CD4-positive, alpha-beta T cell (primary cell): ENCODE measurements around the gene P2RX7. TPM values are rescaled to one million over a fixed set of nuclear protein-coding genes. Genes with fewer than 3 reads are reported as not detected.

Source experiments
- ATAC-seq: fragments of 200-7000 bp; cut with Tn5 transposase; one replicate; pipeline ENCODE4 v1.10.0; 2022; ENCODE audit warnings: mild to moderate bottlenecking; ENCODE audit not compliant: poor library complexity
- CTCF ChIA-PET: fragments of 350-600 bp; sonication (Branson Sonifier 250); formaldehyde crosslinking; loops from one replicate; lab custom pipeline; 2021; ENCODE audit warnings: antibody characterized with exemption, inconsistent platforms; lab: Charles Lee
- POLR2A ChIA-PET: fragments of 350-600 bp; sonication (Branson Sonifier 250); formaldehyde crosslinking; loops from one replicate; lab custom pipeline; 2021; ENCODE audit warnings: antibody characterized with exemption, inconsistent platforms; lab: Charles Lee
- DNase-seq, 14 experiments: peaks; one replicate each; pipeline ENCODE4 v3.0.0-alpha.2; 2013 to 2020; ENCODE audit warnings: mixed read lengths in 2 of 14
- H3K27ac ChIP-seq, 2 donors: one replicate each; pipeline versions ENCODE4 v1.5.1 to v1.7.0; 2013; ENCODE audit warnings: low read length in 2 of 2, low read depth in 1 of 2, mild to moderate bottlenecking in 1 of 2
- H3K27me3 ChIP-seq, 2 experiments: 1 replicate in 1 of 2; 2 replicates in 1 of 2; pipeline versions ENCODE4 v1.6.1 to v1.7.0; 2013; ENCODE audit warnings: low read length in 2 of 2, control low read depth in 1 of 2, mild to moderate bottlenecking in 1 of 2, moderate library complexity in 1 of 2; ENCODE audit not compliant: insufficient read depth in 2 of 2, control insufficient read depth in 1 of 2
- H3K36me3 ChIP-seq: one replicate; pipeline ENCODE4 v1.6.1; 2013; ENCODE audit warnings: low read length, control low read depth; ENCODE audit not compliant: insufficient read depth
- H3K4me1 ChIP-seq: one replicate; pipeline ENCODE4 v1.6.1; 2013; ENCODE audit warnings: low read length, control low read depth; ENCODE audit not compliant: insufficient read depth
- H3K4me3 ChIP-seq: one replicate; pipeline ENCODE4 v1.5.1; 2013; ENCODE audit warnings: mild to moderate bottlenecking, low read length, moderate library complexity
- H3K9me3 ChIP-seq, 2 experiments: 1 replicate in 1 of 2; 2 replicates in 1 of 2; pipeline versions ENCODE4 v1.6.1 to v1.7.0; 2013; ENCODE audit warnings: low read length in 2 of 2, mild to moderate bottlenecking in 2 of 2, control low read depth in 1 of 2, moderate library complexity in 1 of 2; ENCODE audit not compliant: control insufficient read depth in 1 of 2, insufficient read depth in 1 of 2
- H3K27ac Mint-ChIP-seq: one replicate; pipeline ENCODE4 v1.8.0; 2020; ENCODE audit warnings: mixed read lengths
- H3K27me3 Mint-ChIP-seq: one replicate; pipeline ENCODE4 v1.8.0; 2021; ENCODE audit warnings: mixed read lengths
- H3K36me3 Mint-ChIP-seq: one replicate; pipeline ENCODE4 v1.8.0; 2021; ENCODE audit warnings: low read depth, mixed read lengths
- H3K4me1 Mint-ChIP-seq: one replicate; pipeline ENCODE4 v1.8.0; 2021; ENCODE audit warnings: low read depth, mixed read lengths
- H3K4me3 Mint-ChIP-seq: one replicate; pipeline ENCODE4 v1.8.0; 2020; ENCODE audit warnings: mild to moderate bottlenecking, mixed read lengths
- H3K9me3 Mint-ChIP-seq: one replicate; pipeline ENCODE4 v1.8.0; 2020; ENCODE audit warnings: mixed read lengths
- intact Hi-C, 2 experiments: fragments of 100-400 bp; cut with DNase I in 1 of 2; cut with micrococcal nuclease in 1 of 2; formaldehyde crosslinking; loops; one replicate each; pipeline versions ENCODE4 v1.15.1 to v1.9.0; 2023 to 2025; cut with DNase I, micrococcal nuclease
- polyA plus RNA-seq, 2 donors: library from polyadenylated mRNA; unstranded; fragments of 120-200 nt; gene quantifications; one replicate each; pipeline ENCODE4 v1.2.1, GENCODE V29; 2013
- total RNA-seq, 174 experiments: library from RNA in 2 of 174; stranded (reverse) in 2 of 174; gene quantifications; one replicate each; pipeline ENCODE4 v1.2.3 and lab custom pipeline; 2021 to 2026
- TF ChIP-seq, protein P1 (sequence below): fragments of 200-600 bp; IDR thresholded peaks from one replicate; pipeline ENCODE4 v1.8.0; 2022; ENCODE audit warnings: antibody characterized with exemption, mild to moderate bottlenecking

The P2RX7 gene
- 1 to 10 TPM; 4.6 to 4.8 TPM for total RNA-seq
- polyA plus RNA-seq (2013, experiment 1 of 2) = 7.9 TPM
- 8.5 TPM for polyA plus RNA-seq (2013, experiment 2 of 2)
- total RNA-seq (lab: John Stamatoyannopoulos, UW) = 2.3 to 38.8 (median 11.4) reads per million in 172 experiments

DNA sequence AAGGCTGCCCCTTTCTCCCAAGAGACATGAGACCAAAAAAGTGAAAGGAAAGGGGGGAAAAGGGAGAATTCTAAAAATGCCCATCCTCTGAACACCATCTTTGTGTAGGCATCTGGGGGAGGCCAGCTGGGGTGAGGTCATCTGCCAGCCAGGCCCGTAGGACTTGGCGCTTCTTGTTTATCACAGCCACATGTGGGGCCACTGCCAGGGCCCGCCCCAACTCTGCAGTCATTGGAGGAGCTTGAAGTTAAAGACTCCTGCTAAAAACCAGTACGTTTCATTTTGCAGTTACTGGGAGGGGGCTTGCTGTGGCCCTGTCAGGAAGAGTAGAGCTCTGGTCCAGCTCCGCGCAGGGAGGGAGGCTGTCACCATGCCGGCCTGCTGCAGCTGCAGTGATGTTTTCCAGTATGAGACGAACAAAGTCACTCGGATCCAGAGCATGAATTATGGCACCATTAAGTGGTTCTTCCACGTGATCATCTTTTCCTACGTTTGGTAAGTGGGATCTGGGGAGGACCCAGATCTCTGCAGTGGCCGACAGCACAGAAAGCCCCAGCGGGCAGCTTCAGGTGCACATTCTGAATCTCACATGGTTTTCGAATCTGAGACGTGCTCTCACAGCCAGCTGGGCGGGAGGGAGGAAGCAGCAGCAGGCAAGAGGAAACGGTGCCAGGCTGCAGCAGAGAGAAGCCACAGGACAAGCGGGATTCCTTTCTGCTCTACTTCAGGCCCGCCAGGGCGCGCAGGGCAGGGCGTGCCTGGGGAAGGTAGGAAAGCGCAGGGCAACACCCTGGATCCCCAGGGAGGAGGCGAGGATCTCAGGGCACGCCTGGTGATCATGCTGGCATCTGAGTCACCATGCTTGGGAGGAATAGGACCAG lies at the start of gene P2RX7:
Gene P2RX7, plus strand, starts transcription at position 276 of the 881 bp plus-strand sequence. Its CDS starts 95 bp downstream, at position 371.
- no peaks in the 10 kb centered on the region for H3K36me3 Mint-ChIP-seq
- Histone ChIP-seq H3K4me1 (peaks cover 58% of the 10 kb centered on the region), H3K9me3 (no peaks in the 10 kb centered on the region), H3K27ac (peak within 1 kb of the TSS; percentile 16 to 24), H3K4me3 (peak within 1 kb of the TSS; percentile 68), H3K27me3 (no peaks in the 10 kb centered on the region), H3K36me3 (no peaks in the 10 kb centered on the region)
- POLR2A ChIA-PET = interaction anchor here (0.6 to 1.3 kb wide), 6 partner anchors 16 to 327 kb away, joined by 3 to 5 read pairs (median 4); no protein-coding TSS in a partner anchor
- peak within 1 kb of the TSS; percentile 87 for H3K4me3 Mint-ChIP-seq
- intact Hi-C loops = loop anchor here (5.0 to 10.0 kb wide), 3 partner anchors 72 to 89 kb away; no protein-coding TSS in a partner anchor
- H3K9me3 Mint-ChIP-seq = no peaks in the 10 kb centered on the region
- TF ChIP-seq, protein P1, sequence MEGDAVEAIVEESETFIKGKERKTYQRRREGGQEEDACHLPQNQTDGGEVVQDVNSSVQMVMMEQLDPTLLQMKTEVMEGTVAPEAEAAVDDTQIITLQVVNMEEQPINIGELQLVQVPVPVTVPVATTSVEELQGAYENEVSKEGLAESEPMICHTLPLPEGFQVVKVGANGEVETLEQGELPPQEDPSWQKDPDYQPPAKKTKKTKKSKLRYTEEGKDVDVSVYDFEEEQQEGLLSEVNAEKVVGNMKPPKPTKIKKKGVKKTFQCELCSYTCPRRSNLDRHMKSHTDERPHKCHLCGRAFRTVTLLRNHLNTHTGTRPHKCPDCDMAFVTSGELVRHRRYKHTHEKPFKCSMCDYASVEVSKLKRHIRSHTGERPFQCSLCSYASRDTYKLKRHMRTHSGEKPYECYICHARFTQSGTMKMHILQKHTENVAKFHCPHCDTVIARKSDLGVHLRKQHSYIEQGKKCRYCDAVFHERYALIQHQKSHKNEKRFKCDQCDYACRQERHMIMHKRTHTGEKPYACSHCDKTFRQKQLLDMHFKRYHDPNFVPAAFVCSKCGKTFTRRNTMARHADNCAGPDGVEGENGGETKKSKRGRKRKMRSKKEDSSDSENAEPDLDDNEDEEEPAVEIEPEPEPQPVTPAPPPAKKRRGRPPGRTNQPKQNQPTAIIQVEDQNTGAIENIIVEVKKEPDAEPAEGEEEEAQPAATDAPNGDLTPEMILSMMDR = no peak
- no peaks in the 10 kb centered on the region for H3K27me3 Mint-ChIP-seq
- DNase-seq (peak in 12 of 14 experiments; percentile 2 to 65 (median 36)), ATAC-seq (peak; percentile 21)
- CTCF ChIA-PET = no interaction called here
- H3K4me1 Mint-ChIP-seq = peaks cover 65% of the 10 kb centered on the region
- H3K27ac Mint-ChIP-seq = peak within 1 kb of the TSS; percentile 62

DNA sequence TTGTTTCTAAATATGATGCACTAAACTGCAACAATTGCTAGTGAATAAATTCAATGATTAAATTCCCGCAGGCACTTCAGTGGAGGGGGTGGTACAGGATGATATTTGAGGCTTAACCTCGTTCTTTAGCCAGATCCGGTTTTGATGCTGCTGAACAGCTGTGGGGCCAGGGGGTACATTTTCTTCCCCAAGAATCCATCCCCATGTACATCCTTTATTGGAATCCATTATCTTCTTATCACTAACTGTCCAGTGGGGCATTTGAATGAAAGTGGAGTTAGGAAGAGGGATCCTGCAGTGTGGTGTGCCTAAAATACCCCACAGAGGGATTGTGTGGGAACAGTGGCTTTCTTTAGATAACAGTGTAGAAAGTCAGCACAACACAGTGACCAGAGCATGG lies 48.4 kb upstream of the P2RX7 start:
- no peaks in the 10 kb centered on the region for H3K36me3 Mint-ChIP-seq
- H3K27ac Mint-ChIP-seq = no peak overlapping the region
- no peaks in the 10 kb centered on the region for H3K27me3 Mint-ChIP-seq
- Histone ChIP-seq H3K4me3 (no peak overlapping the region), H3K4me1 (peaks cover 8% of the 10 kb centered on the region), H3K9me3 (no peaks in the 10 kb centered on the region), H3K27ac (no peak overlapping the region), H3K36me3 (no peaks in the 10 kb centered on the region), H3K27me3 (no peaks in the 10 kb centered on the region)
- peaks cover 17% of the 10 kb centered on the region for H3K4me1 Mint-ChIP-seq
- DNase-seq (no peak), ATAC-seq (no peak)
- TF ChIP-seq, protein P1 = no peak
- H3K9me3 Mint-ChIP-seq = no peaks in the 10 kb centered on the region
- intact Hi-C loops = no loop called here
- ChIA-PET CTCF (no interaction called here), POLR2A (no interaction called here)
- H3K4me3 Mint-ChIP-seq = no peak overlapping the region

DNA sequence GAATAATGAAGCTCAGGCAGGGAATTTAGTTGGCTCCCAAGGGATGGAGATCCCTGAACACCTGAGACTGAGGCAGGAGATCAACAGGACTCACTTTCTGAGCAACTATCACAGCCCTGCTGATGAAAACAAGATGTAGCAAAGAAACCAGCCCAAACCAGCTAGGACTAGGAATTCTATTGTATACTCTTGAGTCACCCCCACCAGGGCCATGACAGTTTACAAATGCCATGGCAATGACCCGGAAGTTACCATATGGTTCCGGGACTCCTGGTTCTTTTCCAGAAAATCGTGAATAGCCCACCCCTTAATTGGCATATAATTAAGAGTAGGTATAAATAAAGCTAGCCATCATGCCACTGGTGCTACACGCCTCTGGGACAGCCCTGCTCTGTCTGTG lies 47.6 kb upstream of the P2RX7 start:
- intact Hi-C loops = no loop called here
- H3K4me3 ChIP-seq = no peak overlapping the region
- H3K36me3 ChIP-seq = no peaks in the 10 kb centered on the region
- TF ChIP-seq, protein P1 = no peak
- no peak for DNase-seq
- Mint-ChIP-seq H3K27ac (no peak overlapping the region), H3K9me3 (no peaks in the 10 kb centered on the region), H3K4me3 (no peak overlapping the region), H3K4me1 (peaks cover 22% of the 10 kb centered on the region), H3K27me3 (no peaks in the 10 kb centered on the region), H3K36me3 (no peaks in the 10 kb centered on the region)
- peaks cover 8% of the 10 kb centered on the region for H3K4me1 ChIP-seq
- ChIA-PET POLR2A (no interaction called here), CTCF (no interaction called here)
- no peaks in the 10 kb centered on the region for H3K9me3 ChIP-seq
- no peak for ATAC-seq
- no peaks in the 10 kb centered on the region for H3K27me3 ChIP-seq
- no peak overlapping the region for H3K27ac ChIP-seq
